A549 treated with Mapracorat at 1 μM for 4 hours (cell line): ENCODE results near the gene RESF1. TPM values are rescaled to one million over a fixed set of nuclear protein-coding genes. Genes with fewer than 3 reads are reported as not detected.

Source experiments
- total RNA-seq: library from RNA; stranded (reverse); fragments of 200-300 nt; extraction: Qiagen RNA extraction; gene quantifications from 5 replicates; pipeline ENCODE4 v1.2.3, GENCODE V29; 2022

Gene RESF1, protein sequence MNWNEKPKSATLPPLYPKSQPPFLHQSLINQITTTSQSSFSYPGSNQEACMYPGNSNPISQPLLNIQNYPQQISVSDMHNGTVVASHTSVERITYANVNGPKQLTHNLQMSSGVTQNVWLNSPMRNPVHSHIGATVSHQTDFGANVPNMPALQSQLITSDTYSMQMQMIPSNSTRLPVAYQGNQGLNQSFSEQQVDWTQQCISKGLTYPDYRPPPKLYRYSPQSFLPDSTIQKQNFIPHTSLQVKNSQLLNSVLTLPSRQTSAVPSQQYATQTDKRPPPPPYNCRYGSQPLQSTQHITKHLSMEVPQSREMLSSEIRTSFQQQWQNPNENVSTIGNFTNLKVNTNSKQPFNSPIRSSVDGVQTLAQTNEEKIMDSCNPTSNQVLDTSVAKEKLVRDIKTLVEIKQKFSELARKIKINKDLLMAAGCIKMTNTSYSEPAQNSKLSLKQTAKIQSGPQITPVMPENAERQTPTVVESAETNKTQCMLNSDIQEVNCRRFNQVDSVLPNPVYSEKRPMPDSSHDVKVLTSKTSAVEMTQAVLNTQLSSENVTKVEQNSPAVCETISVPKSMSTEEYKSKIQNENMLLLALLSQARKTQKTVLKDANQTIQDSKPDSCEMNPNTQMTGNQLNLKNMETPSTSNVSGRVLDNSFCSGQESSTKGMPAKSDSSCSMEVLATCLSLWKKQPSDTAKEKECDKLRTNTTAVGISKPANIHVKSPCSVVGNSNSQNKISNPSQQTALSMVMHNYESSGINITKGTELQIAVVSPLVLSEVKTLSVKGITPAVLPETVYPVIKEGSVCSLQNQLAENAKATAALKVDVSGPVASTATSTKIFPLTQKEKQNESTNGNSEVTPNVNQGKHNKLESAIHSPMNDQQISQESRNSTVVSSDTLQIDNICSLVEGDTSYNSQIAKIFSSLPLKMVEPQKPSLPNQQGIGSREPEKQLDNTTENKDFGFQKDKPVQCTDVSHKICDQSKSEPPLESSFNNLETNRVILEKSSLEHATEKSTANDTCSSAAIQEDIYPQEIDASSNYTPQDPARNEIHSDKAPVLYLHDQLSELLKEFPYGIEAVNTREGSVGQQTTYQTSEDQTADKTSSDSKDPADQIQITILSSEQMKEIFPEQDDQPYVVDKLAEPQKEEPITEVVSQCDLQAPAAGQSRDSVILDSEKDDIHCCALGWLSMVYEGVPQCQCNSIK (N-terminal part only)
- 15.6 to 20.7 TPM (median 16.7 TPM) in 5 replicates for total RNA-seq

DNA sequence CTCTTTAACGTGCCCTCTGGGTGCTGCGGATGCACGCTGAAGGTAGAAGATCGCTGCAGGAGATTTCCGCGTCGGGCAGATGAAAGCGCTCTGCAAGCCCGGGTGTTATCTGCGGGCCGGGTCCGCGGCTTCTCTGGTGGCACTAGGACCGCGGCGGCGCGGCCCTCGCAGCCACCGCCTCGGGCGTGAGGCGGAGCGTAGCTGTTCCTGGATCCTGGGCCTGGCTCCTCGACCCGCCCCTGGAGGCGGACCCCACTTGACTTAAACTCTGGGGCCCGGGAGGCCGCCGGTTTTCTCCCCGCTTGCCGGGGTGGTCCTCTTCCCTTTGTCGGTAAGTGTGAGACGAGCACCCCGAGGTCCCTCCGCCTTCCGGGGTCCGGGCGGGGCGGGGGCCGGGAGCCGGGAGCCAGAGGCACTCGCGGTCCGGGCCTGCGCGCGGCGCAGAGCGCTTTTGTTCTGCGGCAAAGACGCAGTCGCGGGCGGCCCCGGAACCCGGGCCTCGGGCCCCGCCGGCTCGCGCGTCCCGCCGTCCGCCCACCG is at the start of gene RESF1:
Gene RESF1, plus strand, starts transcription at position 255 of the 540 bp plus-strand sequence. CDS start 21,541 bp downstream, outside the sequence.

Other genes starting within 250 kb of the RESF1 start
- gene AMN1, start 230.4 kb upstream of the RESF1 start, total RNA-seq, result 9.0 to 11.4 TPM (median 9.8 TPM) in 5 replicates
- 11.7 to 15.5 TPM (median 13.8 TPM) in 5 replicates for gene BICD1, start 147.4 kb downstream of the RESF1 start, total RNA-seq